Measurements from ENCODE around the gene COL20A1. TPM values are rescaled to one million over a fixed set of nuclear protein-coding genes. Genes with fewer than 3 reads are reported as not detected.

The COL20A1 gene
- total RNA-seq, 1 donor from 2014 or later, result not detected

GRCh38 chr20:63256954-63257353, 36.0 kb upstream of the COL20A1 start:
- TF ChIP-seq CTCF (IDR thresholded peaks at IDR 0.05), result no peak
- H3K4me3 Mint-ChIP-seq (ENCODE audit: unreplicated experiment), result no peak overlapping the region
- H3K27me3 Mint-ChIP-seq (ENCODE audit: unreplicated experiment), result peaks cover 54% of the 10 kb centered on the region
- no peaks in the 10 kb centered on the region for H3K36me3 Mint-ChIP-seq (ENCODE audit: unreplicated experiment)
- H3K9me3 Mint-ChIP-seq (ENCODE audit: unreplicated experiment), result no peaks in the 10 kb centered on the region
- peaks cover 18% of the 10 kb centered on the region for H3K4me1 Mint-ChIP-seq (ENCODE audit: unreplicated experiment)
- no peak overlapping the region for H3K27ac Mint-ChIP-seq (ENCODE audit: unreplicated experiment)
- DNase-seq (ENCODE audit: extremely low spot score, unreplicated experiment), result no peak

- no peaks in the 10 kb centered on the region for H3K36me3 Mint-ChIP-seq (ENCODE audit: unreplicated experiment)
- no peak for DNase-seq (ENCODE audit: extremely low spot score, unreplicated experiment)
- H3K9me3 Mint-ChIP-seq (ENCODE audit: unreplicated experiment), result no peaks in the 10 kb centered on the region
- peaks cover 13% of the 10 kb centered on the region for H3K4me1 Mint-ChIP-seq (ENCODE audit: unreplicated experiment)
- H3K27me3 Mint-ChIP-seq (ENCODE audit: unreplicated experiment), result peaks cover 50% of the 10 kb centered on the region
- H3K4me3 Mint-ChIP-seq (ENCODE audit: unreplicated experiment), result no peak overlapping the region
- H3K27ac Mint-ChIP-seq (ENCODE audit: unreplicated experiment), result no peak overlapping the region
- TF ChIP-seq CTCF (IDR thresholded peaks at IDR 0.05), result no peak
These were observed 35.4 kb upstream of the COL20A1 start for GRCh38 chr20:63257629-63258028.

- Mint-ChIP-seq H3K27ac (ENCODE audit: unreplicated experiment) (no peak overlapping the region), H3K9me3 (ENCODE audit: unreplicated experiment) (no peaks in the 10 kb centered on the region), H3K4me3 (ENCODE audit: unreplicated experiment) (no peak overlapping the region), H3K36me3 (ENCODE audit: unreplicated experiment) (no peaks in the 10 kb centered on the region), H3K4me1 (ENCODE audit: unreplicated experiment) (peaks cover 6% of the 10 kb centered on the region), H3K27me3 (ENCODE audit: unreplicated experiment) (peaks cover 44% of the 10 kb centered on the region)
- no peak for DNase-seq (ENCODE audit: extremely low spot score, unreplicated experiment)
- no peak for TF ChIP-seq CTCF (IDR thresholded peaks at IDR 0.05)
These were observed 34.2 kb upstream of the COL20A1 start for GRCh38 chr20:63258781-63259180.

- Mint-ChIP-seq H3K36me3 (ENCODE audit: unreplicated experiment) (no peaks in the 10 kb centered on the region), H3K27ac (ENCODE audit: unreplicated experiment) (no peak overlapping the region), H3K9me3 (ENCODE audit: unreplicated experiment) (no peaks in the 10 kb centered on the region), H3K4me3 (ENCODE audit: unreplicated experiment) (no peak overlapping the region), H3K27me3 (ENCODE audit: unreplicated experiment) (peaks cover 52% of the 10 kb centered on the region), H3K4me1 (ENCODE audit: unreplicated experiment) (peaks cover 4% of the 10 kb centered on the region)
- DNase-seq (ENCODE audit: extremely low spot score, unreplicated experiment), result no peak
- TF ChIP-seq CTCF (IDR thresholded peaks at IDR 0.05), result no peak
These were observed 33.1 kb upstream of the COL20A1 start for GRCh38 chr20:63259734-63260460.

GRCh38 chr20:63260521-63260920, 32.5 kb upstream of the COL20A1 start:
- Mint-ChIP-seq H3K4me3 (ENCODE audit: unreplicated experiment) (no peak overlapping the region), H3K4me1 (ENCODE audit: unreplicated experiment) (peaks cover 4% of the 10 kb centered on the region), H3K27ac (ENCODE audit: unreplicated experiment) (no peak overlapping the region), H3K36me3 (ENCODE audit: unreplicated experiment) (no peaks in the 10 kb centered on the region), H3K9me3 (ENCODE audit: unreplicated experiment) (no peaks in the 10 kb centered on the region), H3K27me3 (ENCODE audit: unreplicated experiment) (peaks cover 46% of the 10 kb centered on the region)
- DNase-seq (ENCODE audit: extremely low spot score, unreplicated experiment), result no peak
- TF ChIP-seq CTCF (IDR thresholded peaks at IDR 0.05), result no peak

Measured in osteocyte (in vitro differentiated cells).